Measurements from ENCODE around the gene MAPT. TPM values are rescaled to one million over a fixed set of nuclear protein-coding genes. Genes with fewer than 3 reads are reported as not detected.

Gene MAPT
- total RNA-seq, 1 donor from 2014 or later: 0.18 TPM

DNA sequence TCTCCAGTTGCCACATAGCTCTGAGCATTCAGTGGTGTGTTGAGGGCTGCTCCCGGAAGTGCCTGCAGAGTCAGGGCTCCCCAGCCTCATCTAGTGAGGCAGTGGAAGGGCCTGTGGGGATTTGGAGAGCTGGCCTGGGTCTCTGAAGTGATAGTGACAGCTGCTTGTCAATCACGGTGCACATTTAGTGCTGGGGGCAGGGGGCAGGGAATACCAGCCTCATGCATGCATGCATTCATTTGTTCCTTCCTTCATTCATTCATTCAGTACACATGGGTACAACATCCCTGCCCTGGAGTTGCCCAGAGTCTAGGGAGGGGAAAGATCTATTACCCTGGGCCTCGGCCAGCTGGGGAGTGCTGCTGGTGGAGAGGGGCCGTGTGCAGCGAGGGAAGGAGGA lies 93.4 kb downstream of the MAPT start:
- H3K27ac Mint-ChIP-seq: no peak overlapping the region
- intact Hi-C loops (cut with micrococcal nuclease): no loop called here
- ChIA-PET POLR2A (no interaction called here), CTCF (no interaction called here)
- H3K4me3 Mint-ChIP-seq: no peak overlapping the region
- no peaks in the 10 kb centered on the region for H3K9me3 Mint-ChIP-seq
- H3K4me1 Mint-ChIP-seq: no peaks in the 10 kb centered on the region
- DNase-seq (no peak), ATAC-seq (ENCODE audit: low read depth) (no peak)
- no peaks in the 10 kb centered on the region for H3K36me3 Mint-ChIP-seq (ENCODE audit: low read depth)
- TF ChIP-seq, protein P1, sequence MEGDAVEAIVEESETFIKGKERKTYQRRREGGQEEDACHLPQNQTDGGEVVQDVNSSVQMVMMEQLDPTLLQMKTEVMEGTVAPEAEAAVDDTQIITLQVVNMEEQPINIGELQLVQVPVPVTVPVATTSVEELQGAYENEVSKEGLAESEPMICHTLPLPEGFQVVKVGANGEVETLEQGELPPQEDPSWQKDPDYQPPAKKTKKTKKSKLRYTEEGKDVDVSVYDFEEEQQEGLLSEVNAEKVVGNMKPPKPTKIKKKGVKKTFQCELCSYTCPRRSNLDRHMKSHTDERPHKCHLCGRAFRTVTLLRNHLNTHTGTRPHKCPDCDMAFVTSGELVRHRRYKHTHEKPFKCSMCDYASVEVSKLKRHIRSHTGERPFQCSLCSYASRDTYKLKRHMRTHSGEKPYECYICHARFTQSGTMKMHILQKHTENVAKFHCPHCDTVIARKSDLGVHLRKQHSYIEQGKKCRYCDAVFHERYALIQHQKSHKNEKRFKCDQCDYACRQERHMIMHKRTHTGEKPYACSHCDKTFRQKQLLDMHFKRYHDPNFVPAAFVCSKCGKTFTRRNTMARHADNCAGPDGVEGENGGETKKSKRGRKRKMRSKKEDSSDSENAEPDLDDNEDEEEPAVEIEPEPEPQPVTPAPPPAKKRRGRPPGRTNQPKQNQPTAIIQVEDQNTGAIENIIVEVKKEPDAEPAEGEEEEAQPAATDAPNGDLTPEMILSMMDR (IDR thresholded peaks at IDR 0.05): no peak
- H3K27me3 Mint-ChIP-seq: peaks cover 1% of the 10 kb centered on the region

DNA sequence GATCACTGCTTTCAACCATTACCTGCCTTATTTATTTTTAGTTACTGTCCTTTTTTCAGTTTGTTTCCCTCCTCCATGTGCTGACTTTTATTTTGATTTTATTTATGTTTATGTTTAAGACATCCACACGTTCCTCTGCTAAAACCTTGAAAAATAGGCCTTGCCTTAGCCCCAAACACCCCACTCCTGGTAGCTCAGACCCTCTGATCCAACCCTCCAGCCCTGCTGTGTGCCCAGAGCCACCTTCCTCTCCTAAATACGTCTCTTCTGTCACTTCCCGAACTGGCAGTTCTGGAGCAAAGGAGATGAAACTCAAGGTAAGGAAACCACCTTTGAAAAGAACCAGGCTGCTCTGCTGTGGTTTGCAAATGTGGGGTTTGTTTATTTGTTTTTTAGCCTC lies 95.4 kb downstream of the MAPT start:
- Mint-ChIP-seq H3K4me3 (no peak overlapping the region), H3K4me1 (no peaks in the 10 kb centered on the region), H3K9me3 (no peaks in the 10 kb centered on the region), H3K27me3 (peaks cover 1% of the 10 kb centered on the region), H3K27ac (no peak overlapping the region), H3K36me3 (ENCODE audit: low read depth) (no peaks in the 10 kb centered on the region)
- no peak for DNase-seq
- CTCF ChIA-PET: no interaction called here
- no peak for ATAC-seq (ENCODE audit: low read depth)
- TF ChIP-seq, protein P1 (IDR thresholded peaks at IDR 0.05): no peak
- POLR2A ChIA-PET: no interaction called here
- intact Hi-C loops (cut with micrococcal nuclease): no loop called here

- no peak overlapping the region for H3K27ac Mint-ChIP-seq
- DNase-seq: no peak
- no peaks in the 10 kb centered on the region for H3K9me3 Mint-ChIP-seq
- POLR2A ChIA-PET: interaction anchor here (0.6 to 1.3 kb wide), 2 partner anchors 94 to 202 kb away, joined by 3 to 14 read pairs; partner anchors contain the start of gene KANSL1
- H3K4me1 Mint-ChIP-seq: no peaks in the 10 kb centered on the region
- intact Hi-C loops (cut with micrococcal nuclease): no loop called here
- no peaks in the 10 kb centered on the region for H3K36me3 Mint-ChIP-seq (ENCODE audit: low read depth)
- peaks cover 1% of the 10 kb centered on the region for H3K27me3 Mint-ChIP-seq
- CTCF ChIA-PET: interaction anchor here (0.7 kb wide), 1 partner anchor 12 kb away, joined by 3 read pairs; no protein-coding TSS in a partner anchor
- TF ChIP-seq, protein P1 (IDR thresholded peaks at IDR 0.05): no peak
- ATAC-seq (ENCODE audit: low read depth): no peak
- no peak overlapping the region for H3K4me3 Mint-ChIP-seq
These were observed 96.5 kb downstream of the MAPT start for GRCh38 chr17:45990886-45991285.

DNA sequence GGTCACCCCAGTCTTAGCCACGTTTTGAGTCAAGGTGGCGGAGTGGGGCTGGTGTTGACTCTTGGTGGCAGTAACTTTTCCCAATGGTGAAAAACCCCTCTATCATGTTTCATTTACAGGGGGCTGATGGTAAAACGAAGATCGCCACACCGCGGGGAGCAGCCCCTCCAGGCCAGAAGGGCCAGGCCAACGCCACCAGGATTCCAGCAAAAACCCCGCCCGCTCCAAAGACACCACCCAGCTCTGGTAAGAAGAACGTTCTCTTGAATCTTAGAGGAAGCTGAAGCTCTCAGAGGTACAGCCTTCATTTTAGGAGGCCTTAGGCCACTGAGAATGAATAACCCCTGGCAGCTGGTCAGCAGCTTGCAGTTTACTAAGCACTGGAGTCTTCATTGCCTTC lies 97.0 kb downstream of the MAPT start:
- Mint-ChIP-seq H3K27ac (no peak overlapping the region), H3K4me1 (no peaks in the 10 kb centered on the region), H3K9me3 (no peaks in the 10 kb centered on the region), H3K4me3 (no peak overlapping the region), H3K27me3 (peaks cover 1% of the 10 kb centered on the region), H3K36me3 (ENCODE audit: low read depth) (no peaks in the 10 kb centered on the region)
- no peak for ATAC-seq (ENCODE audit: low read depth)
- CTCF ChIA-PET: no interaction called here
- TF ChIP-seq, protein P1 (IDR thresholded peaks at IDR 0.05): no peak
- POLR2A ChIA-PET: interaction anchor here (1.3 kb wide), 1 partner anchor 202 kb away, joined by 3 read pairs; the partner anchor contains the start of gene KANSL1
- no peak for DNase-seq
- intact Hi-C loops (cut with micrococcal nuclease): no loop called here

- no peak for ATAC-seq (ENCODE audit: low read depth)
- no peak overlapping the region for H3K4me3 Mint-ChIP-seq
- H3K4me1 Mint-ChIP-seq: no peaks in the 10 kb centered on the region
- H3K27ac Mint-ChIP-seq: no peak overlapping the region
- TF ChIP-seq, protein P1 (IDR thresholded peaks at IDR 0.05): no peak
- no peaks in the 10 kb centered on the region for H3K36me3 Mint-ChIP-seq (ENCODE audit: low read depth)
- POLR2A ChIA-PET: no interaction called here
- intact Hi-C loops (cut with micrococcal nuclease): no loop called here
- CTCF ChIA-PET: no interaction called here
- DNase-seq: no peak
- H3K9me3 Mint-ChIP-seq: no peaks in the 10 kb centered on the region
- H3K27me3 Mint-ChIP-seq: peaks cover 1% of the 10 kb centered on the region
These were observed 97.8 kb downstream of the MAPT start for GRCh38 chr17:45992175-45992574.

Data from activated B cell treated with CpG ODN at 0.5 μM for 24 hours (primary cell).